IMR-90 (cell line): Measurements from ENCODE around the gene SPPL2C. TPM values are rescaled to one million over a fixed set of nuclear protein-coding genes. Genes with fewer than 3 reads are reported as not detected.

ENCODE experiments used
- ATAC-seq: fragments of 200-7000 bp; cut with Tn5 transposase; 2 replicates; pipeline ENCODE4 v1.9.1; 2020; ENCODE audit warnings: low read depth, mild to moderate bottlenecking, moderate library complexity
- BruUV-seq: library from RNA; stranded (reverse); fragments of 400-500 nt; replicated peaks from 2 replicates; lab custom pipeline; 2021; lab: Mats Ljungman, UMichigan
- CTCF ChIA-PET: fragments of 300-600 bp; formaldehyde crosslinking; extraction: SDS; loops from one replicate; lab custom pipeline; 2021; ENCODE audit warnings: antibody characterized with exemption; lab: Yijun Ruan, JAX
- POLR2A ChIA-PET: fragments of 300-600 bp; sonication (Branson Sonifier 250); formaldehyde crosslinking; loops from one replicate; lab custom pipeline; 2022; ENCODE audit warnings: antibody characterized with exemption; ENCODE audit not compliant: unreplicated experiment; lab: Charles Lee
- DNase-seq: peaks from one replicate; pipeline ENCODE4 v3.0.0; 2013
- H2AFZ ChIP-seq: replicated peaks from 2 replicates; pipeline ENCODE3; 2013; ENCODE audit warnings: low read length, mild to moderate bottlenecking; ENCODE audit not compliant: poor library complexity
- H2AK5ac ChIP-seq: 2 replicates; pipeline ENCODE4 v1.6.1; 2013; ENCODE audit warnings: low read depth, low read length, inconsistent platforms
- H2AK9ac ChIP-seq: replicated peaks from 2 replicates; pipeline ENCODE3; 2013; ENCODE audit warnings: mild to moderate bottlenecking, low read depth, low read length, moderate library complexity; ENCODE audit not compliant: poor library complexity
- H2BK120ac ChIP-seq: 2 replicates; pipeline ENCODE4 v1.6.1; 2013; ENCODE audit warnings: low read depth, low read length, inconsistent platforms
- H2BK15ac ChIP-seq: 3 replicates; pipeline ENCODE4 v1.6.1; 2013; ENCODE audit warnings: low read depth, low read length, inconsistent platforms
- H2BK20ac ChIP-seq: 2 replicates; pipeline ENCODE4 v1.6.1; 2013; ENCODE audit warnings: low read depth, mild to moderate bottlenecking, inconsistent platforms, low read length, moderate library complexity
- H2BK5ac ChIP-seq: 2 replicates; pipeline ENCODE4 v1.6.1; 2013; ENCODE audit warnings: mild to moderate bottlenecking, low read depth, low read length, inconsistent platforms; ENCODE audit not compliant: poor library complexity, severe bottlenecking
- H3K14ac ChIP-seq: replicated peaks from 2 replicates; pipeline ENCODE4 v1.6.1; 2013; ENCODE audit warnings: low read depth, low read length, inconsistent platforms
- H3K18ac ChIP-seq: 2 replicates; pipeline ENCODE4 v1.6.1; 2013; ENCODE audit warnings: low read depth, low read length, control low read depth
- H3K23ac ChIP-seq: 2 replicates; pipeline ENCODE4 v1.6.1; 2013; ENCODE audit warnings: low read depth, low read length, inconsistent platforms
- H3K27ac ChIP-seq: 2 replicates; pipeline ENCODE4 v1.5.1; 2013; ENCODE audit warnings: mild to moderate bottlenecking, control low read depth, low read length; ENCODE audit not compliant: insufficient read depth
- H3K27me3 ChIP-seq: 2 replicates; pipeline ENCODE4 v1.6.1; 2013; ENCODE audit warnings: low read length; ENCODE audit not compliant: control insufficient read depth, insufficient read depth
- H3K36me3 ChIP-seq: 2 replicates; pipeline ENCODE4 v1.6.1; 2013; ENCODE audit warnings: low read length, mixed read lengths; ENCODE audit not compliant: control insufficient read depth, insufficient read depth
- H3K4ac ChIP-seq: 2 replicates; pipeline ENCODE4 v1.6.1; 2013; ENCODE audit warnings: low read depth, low read length, inconsistent platforms
- H3K4me1 ChIP-seq: 2 replicates; pipeline ENCODE4 v1.6.1; 2013; ENCODE audit warnings: low read length, mixed read lengths; ENCODE audit not compliant: control insufficient read depth, insufficient read depth
- H3K4me2 ChIP-seq: 2 replicates; pipeline ENCODE4 v1.6.1; 2013; ENCODE audit warnings: low read depth, mild to moderate bottlenecking, control low read depth, low read length, moderate library complexity
- H3K4me3 ChIP-seq: 2 replicates; pipeline ENCODE4 v1.5.1; 2013; ENCODE audit warnings: low read depth, mild to moderate bottlenecking, control low read depth, low read length, moderate library complexity; ENCODE audit not compliant: insufficient read depth
- H3K56ac ChIP-seq: 2 replicates; pipeline ENCODE4 v1.6.1; 2013; ENCODE audit warnings: low read length, inconsistent platforms; ENCODE audit not compliant: insufficient read depth; ENCODE audit errors: extremely low read depth
- H3K79me1 ChIP-seq, 2 experiments: 2 replicates each; pipeline ENCODE4 v1.6.1; 2013; ENCODE audit warnings: low read length in 2 of 2, inconsistent platforms in 1 of 2, low read depth in 1 of 2
- H3K9ac ChIP-seq: 2 replicates; pipeline ENCODE4 v1.6.1; 2013; ENCODE audit warnings: low read depth, low read length, control low read depth
- H3K9me1 ChIP-seq: 2 replicates; pipeline ENCODE4 v1.6.1; 2013; ENCODE audit warnings: low read length, inconsistent platforms; ENCODE audit not compliant: insufficient read depth
- H3K9me3 ChIP-seq: 2 replicates; pipeline ENCODE4 v1.6.1; 2013; ENCODE audit warnings: low read length; ENCODE audit not compliant: control insufficient read depth, insufficient read depth
- H4K20me1 ChIP-seq: 2 replicates; pipeline ENCODE4 v1.6.1; 2013; ENCODE audit warnings: low read length, inconsistent platforms; ENCODE audit not compliant: insufficient read depth
- H4K5ac ChIP-seq: 2 replicates; pipeline ENCODE4 v1.6.1; 2013; ENCODE audit warnings: mild to moderate bottlenecking, low read depth, low read length, control low read depth
- H4K8ac ChIP-seq, 2 experiments: 2 replicates each; pipeline ENCODE4 v1.6.1; 2013; ENCODE audit warnings: low read depth in 2 of 2, low read length in 2 of 2, control low read depth in 1 of 2, inconsistent platforms in 1 of 2
- H4K91ac ChIP-seq: 2 replicates; pipeline ENCODE4 v1.6.1; 2013; ENCODE audit warnings: low read depth, low read length, inconsistent platforms; ENCODE audit not compliant: insufficient read depth
- SMC3 ChIP-seq: fragments of 150-350 bp; IDR thresholded peaks from 2 replicates; pipeline ENCODE4 v1.6.1; 2016; ENCODE audit warnings: low read depth, mild to moderate bottlenecking, antibody characterized with exemption, low read length, moderate library complexity
- USF2 ChIP-seq: fragments of 150-350 bp; IDR thresholded peaks from 2 replicates; pipeline ENCODE4 v1.6.1; 2017; ENCODE audit warnings: mild to moderate bottlenecking, antibody characterized with exemption, low read length, low read depth
- WGBS, 2 experiments: methylation state at CpG; one replicate each; pipeline versions ENCODE4 v1.1.5 to v1.1.7; 2013; ENCODE audit warnings: missing lambda C conversion rate in 2 of 2; ENCODE audit not compliant: insufficient read length in 1 of 2; ENCODE audit errors: extremely low coverage in 2 of 2; 5-methylcytosine and 5-hydroxymethylcytosine counted together
- dilution Hi-C: fragments of 300-500 bp; cut with HindIII; formaldehyde crosslinking; loops from one replicate; pipeline ENCODE4 v1.14.3; 2018; ENCODE audit warnings: low sequenced_read_pairs; ENCODE audit not compliant: unreplicated experiment
- in situ Hi-C: fragments of 300-500 bp; cut with MboI; formaldehyde crosslinking; loops from 3 replicates; pipeline ENCODE4 v1.14.3; 2019; ENCODE audit warnings: low sequenced_read_pairs, inconsistent platforms, mixed read lengths
- intact Hi-C: fragments of 100-400 bp; cut with micrococcal nuclease; formaldehyde crosslinking; loops from 2 replicates; pipeline ENCODE4 v1.10.0; 2022
- polyA plus RNA-seq, 3 experiments: library from polyadenylated mRNA; depleted of rRNA; stranded (reverse); fragments of >200 nt; gene quantifications; 2 replicates each; pipeline ENCODE4 v1.2.3, GENCODE V29; 2012; ENCODE audit warnings: low replicate concordance in 1 of 3
- total RNA-seq: library from RNA; depleted of rRNA; stranded (reverse); fragments of >200 nt; gene quantifications from 2 replicates; pipeline ENCODE4 v1.2.3, GENCODE V29; 2012

SPPL2C gene
- total and polyA plus RNA-seq, 2 of the 4 experiments (the other 2 are of a cell fraction), result not detected

DNA sequence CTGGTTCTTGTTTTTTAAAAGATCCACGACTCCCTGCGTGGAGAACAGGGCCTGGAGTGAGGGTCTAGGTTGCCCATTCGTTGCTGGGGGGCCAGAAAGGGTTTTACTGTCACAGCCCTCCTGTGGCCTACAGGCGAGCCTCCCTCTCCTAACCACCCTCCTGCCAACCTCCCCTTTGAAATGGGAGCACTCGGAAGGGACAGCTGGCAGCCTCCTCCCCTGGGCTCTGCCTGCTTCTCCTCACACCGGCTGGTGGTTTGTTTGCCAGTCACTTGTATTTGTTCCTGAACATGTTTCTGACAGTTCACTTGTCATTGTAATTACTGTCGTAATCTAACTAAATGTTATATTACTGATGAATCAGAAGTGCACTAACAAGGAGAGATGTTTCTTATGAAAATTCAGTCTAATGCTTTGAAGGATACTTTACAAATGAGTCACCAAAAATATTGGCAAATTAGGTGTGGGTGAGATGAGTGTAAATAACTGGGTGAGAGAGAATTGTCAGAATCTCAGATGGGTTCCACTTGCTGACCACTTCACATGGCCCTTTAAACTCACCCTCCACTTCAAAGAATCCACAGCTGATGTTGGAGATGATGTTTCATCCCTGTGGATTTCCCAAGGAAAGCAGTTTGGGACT, 2.7 kb upstream of the SPPL2C start:
- ChIA-PET CTCF (no interaction called here), POLR2A (no interaction called here)
- Histone ChIP-seq H3K79me1 (no peaks in the 10 kb centered on the region), H2BK120ac (no peak overlapping the region), H2BK20ac (no peak overlapping the region), H2BK5ac (no peak overlapping the region), H3K56ac (no peak overlapping the region), H3K9me1 (no peaks in the 10 kb centered on the region), H2AK5ac (no peak overlapping the region), H3K36me3 (no peaks in the 10 kb centered on the region), H2AFZ (no peak overlapping the region), H3K4me2 (no peak overlapping the region), H3K9me3 (no peaks in the 10 kb centered on the region), H3K14ac (no peak overlapping the region), H2AK9ac (no peak overlapping the region), H4K91ac (no peak overlapping the region), H3K4me3 (no peak overlapping the region), H3K23ac (no peak overlapping the region), H4K8ac (no peak overlapping the region), H3K27ac (no peak overlapping the region), H2BK15ac (no peak overlapping the region), H3K27me3 (peaks cover 17% of the 10 kb centered on the region), H3K4me1 (no peaks in the 10 kb centered on the region), H4K5ac (no peak overlapping the region), H4K20me1 (no peaks in the 10 kb centered on the region), H3K4ac (no peak overlapping the region), H3K18ac (no peak overlapping the region), H3K9ac (no peak overlapping the region)
- DNase-seq (no peak), ATAC-seq (no peak; the same call in 1 of the 2 replicates)
- BruUV-seq, result no TSS peak
- intact Hi-C loops, result no loop called here
- in situ Hi-C loops, result loop anchor here (25.0 kb wide), 1 partner anchor 430 kb away; no protein-coding TSS in a partner anchor
- TF ChIP-seq SMC3 (no peak), USF2 (no peak)
- dilution Hi-C loops, result no loop called here
- no CpG with 5 or more reads among the region's 7 CpGs for WGBS, 2 experiments
